Measurements from ENCODE around the gene TEX51. TPM values are rescaled to one million over a fixed set of nuclear protein-coding genes. Genes with fewer than 3 reads are reported as not detected.

TEX51 gene
- total RNA-seq = not detected

DNA sequence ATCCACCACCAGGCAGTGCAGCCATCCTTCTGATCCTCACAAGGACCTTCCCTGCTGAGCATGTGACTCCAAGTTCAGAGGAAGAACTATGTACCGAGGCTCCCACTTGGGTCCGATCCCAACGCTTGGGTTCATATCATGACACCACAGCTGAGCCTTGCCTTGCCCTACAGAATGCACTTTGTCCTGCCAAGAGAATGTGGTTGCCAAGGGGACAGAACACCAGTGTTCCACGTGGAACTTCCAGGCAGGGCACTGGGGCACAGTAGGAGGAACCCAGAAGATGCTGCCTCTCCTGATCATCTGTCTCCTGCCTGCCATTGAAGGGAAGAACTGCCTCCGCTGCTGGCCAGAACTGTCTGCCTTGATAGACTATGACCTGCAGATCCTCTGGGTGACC is at the start of gene TEX51:
TSS of gene TEX51 (plus strand) at position 255 of the 400 bp plus-strand sequence. CDS start at position 284, 29 bp downstream.

Other genes with a start within 250 kb of the TEX51 start
- gene GYPC, start 242.7 kb upstream of the TEX51 start, total RNA-seq = 25.4 TPM
- gene BIN1, start 208.3 kb downstream of the TEX51 start, total RNA-seq = 69.2 TPM

Data from diencephalon (tissue), 1 donor.